ENCODE data around the gene COL9A3.
"Not testable (repeated sequence)": the region's sequence is repeated elsewhere in the genome, so short reads cannot be mapped to it uniquely, and the experiment has no call there.

The COL9A3 gene

GRCh38 chr20:62852841-62853240, 36.0 kb downstream of the COL9A3 start:
- in situ Hi-C loops (cut with HindIII; ENCODE audit: low sequenced_read_pairs), result loop anchor here (10.0 kb wide), 1 partner anchor 62 kb away; no protein-coding TSS in a partner anchor

DNA sequence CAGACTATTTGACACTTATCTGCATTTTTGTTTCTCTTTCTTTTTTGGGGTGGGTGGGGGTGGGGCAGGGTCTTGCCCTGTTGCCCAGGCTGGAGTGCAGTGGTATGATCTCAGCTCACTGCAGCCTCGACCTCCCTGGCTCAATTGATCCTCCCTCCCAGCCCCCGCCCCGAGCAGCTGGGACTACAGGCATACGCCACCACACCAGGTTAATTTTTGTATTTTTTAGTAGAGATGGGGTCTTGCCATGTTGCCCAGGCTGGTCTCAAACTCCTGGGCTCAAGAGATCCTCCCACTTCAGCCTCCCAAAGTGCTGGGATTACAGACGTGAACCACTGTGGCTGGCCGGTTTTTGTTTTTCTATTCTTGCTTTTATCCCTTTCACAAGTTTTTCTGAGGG, 36.5 kb downstream of the COL9A3 start:
- in situ Hi-C loops (cut with HindIII; ENCODE audit: low sequenced_read_pairs), result loop anchor here (10.0 kb wide), 1 partner anchor 61 kb away; no protein-coding TSS in a partner anchor

DNA sequence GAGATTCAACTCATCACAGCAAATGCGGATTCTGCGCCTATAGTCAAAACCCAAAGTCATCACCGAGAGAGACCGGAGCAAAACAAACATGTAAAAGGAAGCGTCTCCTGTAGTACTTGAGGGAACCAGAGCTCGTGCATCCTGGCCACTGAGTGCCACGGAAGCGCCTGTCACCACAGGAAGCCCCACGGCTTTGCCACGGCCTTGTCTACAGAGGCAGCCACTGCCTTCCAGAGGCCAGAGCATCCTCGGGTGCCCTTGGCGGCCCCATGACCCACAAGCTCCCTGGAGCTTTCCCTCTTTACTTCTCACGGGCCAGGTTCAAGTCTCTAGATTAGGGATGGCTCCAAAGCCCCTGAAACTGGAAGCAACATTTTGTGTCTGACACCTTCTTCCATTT, 37.3 kb downstream of the COL9A3 start:
- in situ Hi-C loops (cut with HindIII; ENCODE audit: low sequenced_read_pairs), result loop anchor here (10.0 kb wide), 1 partner anchor 61 kb away; no protein-coding TSS in a partner anchor

GRCh38 chr20:62855120-62855519, 38.3 kb downstream of the COL9A3 start:
- in situ Hi-C loops (cut with HindIII; ENCODE audit: low sequenced_read_pairs), result loop anchor here (5.0 to 10.0 kb wide), 2 partner anchors 38 to 60 kb away; partner anchors contain the start of gene COL9A3

GRCh38 chr20:62856931-62857619, 40.2 kb downstream of the COL9A3 start:
- in situ Hi-C loops (cut with HindIII; ENCODE audit: low sequenced_read_pairs), result loop anchor here (5.0 to 10.0 kb wide), 2 partner anchors 40 to 58 kb away; partner anchors contain the start of gene COL9A3

DNA sequence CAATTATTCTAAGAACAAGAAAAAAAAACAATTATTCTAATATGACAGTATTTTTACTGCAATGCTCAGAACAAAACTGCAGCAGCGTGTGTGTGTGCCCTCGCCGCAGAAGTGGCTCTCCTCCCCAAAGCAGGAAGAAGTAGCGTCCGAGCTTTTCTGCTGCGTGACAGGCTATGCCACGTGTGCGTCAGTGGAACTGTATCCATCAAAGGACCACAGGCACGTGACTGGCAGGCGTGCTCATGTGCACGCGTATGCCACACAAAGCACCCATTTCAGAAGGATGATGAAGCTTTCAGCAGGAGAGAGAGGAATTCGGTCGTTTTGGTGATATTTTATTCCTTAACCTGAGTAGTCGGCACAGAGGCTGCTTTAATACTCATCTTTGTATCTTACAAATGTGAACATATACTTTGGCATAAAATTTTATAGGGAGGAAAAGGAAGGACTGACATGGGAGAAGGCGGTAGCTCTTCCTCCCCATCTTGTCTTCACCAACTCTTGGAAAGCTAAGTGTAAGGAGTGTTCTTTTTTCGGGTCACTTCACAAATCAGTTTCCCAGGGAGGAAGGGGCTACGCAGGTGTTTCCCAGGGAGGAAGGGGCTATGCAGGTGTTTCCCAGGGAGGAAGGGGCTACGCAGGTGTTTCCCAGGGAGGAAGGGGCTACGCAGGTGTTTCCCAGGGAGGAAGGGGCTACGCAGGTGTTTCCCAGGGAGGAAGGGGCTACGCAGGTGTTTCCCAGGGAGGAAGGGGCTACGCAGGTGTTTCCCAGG, 41.4 kb downstream of the COL9A3 start:
- in situ Hi-C loops (cut with HindIII; ENCODE audit: low sequenced_read_pairs), result loop anchor here (5.0 to 10.0 kb wide), 2 partner anchors 41 to 57 kb away; partner anchors contain the start of gene COL9A3

GRCh38 chr20:62859721-62860120, 42.9 kb downstream of the COL9A3 start:
- in situ Hi-C loops (cut with HindIII; ENCODE audit: low sequenced_read_pairs), result loop anchor here (5.0 to 10.0 kb wide), 2 partner anchors 42 to 55 kb away; partner anchors contain the start of gene COL9A3

DNA sequence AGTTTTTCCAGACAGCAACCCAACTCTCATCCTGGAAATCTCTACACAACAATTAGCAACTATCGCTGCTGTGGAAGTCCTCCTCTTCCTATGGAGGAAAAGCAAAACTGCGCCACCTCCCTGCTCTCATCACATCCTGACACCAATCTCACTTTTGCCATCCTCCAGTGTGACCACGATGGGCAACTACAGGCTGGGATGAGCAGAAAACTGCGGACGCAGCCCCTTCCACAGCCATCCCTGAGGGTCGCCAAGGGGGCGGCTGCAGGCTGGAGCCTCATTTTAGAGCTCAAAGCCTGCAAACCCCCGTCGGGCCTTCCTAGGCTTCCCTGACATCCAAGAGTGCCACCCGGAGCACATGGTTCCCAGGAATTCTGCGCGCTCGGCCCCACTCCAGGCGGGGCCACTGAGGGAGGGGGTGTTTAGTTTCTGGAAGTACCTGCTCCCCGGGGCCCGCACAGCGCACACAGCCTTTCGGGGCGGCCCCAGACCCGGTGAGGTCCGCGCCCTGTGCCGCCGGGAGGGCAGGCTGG, 43.6 kb downstream of the COL9A3 start:
- in situ Hi-C loops (cut with HindIII; ENCODE audit: low sequenced_read_pairs), result no loop called here

DNA sequence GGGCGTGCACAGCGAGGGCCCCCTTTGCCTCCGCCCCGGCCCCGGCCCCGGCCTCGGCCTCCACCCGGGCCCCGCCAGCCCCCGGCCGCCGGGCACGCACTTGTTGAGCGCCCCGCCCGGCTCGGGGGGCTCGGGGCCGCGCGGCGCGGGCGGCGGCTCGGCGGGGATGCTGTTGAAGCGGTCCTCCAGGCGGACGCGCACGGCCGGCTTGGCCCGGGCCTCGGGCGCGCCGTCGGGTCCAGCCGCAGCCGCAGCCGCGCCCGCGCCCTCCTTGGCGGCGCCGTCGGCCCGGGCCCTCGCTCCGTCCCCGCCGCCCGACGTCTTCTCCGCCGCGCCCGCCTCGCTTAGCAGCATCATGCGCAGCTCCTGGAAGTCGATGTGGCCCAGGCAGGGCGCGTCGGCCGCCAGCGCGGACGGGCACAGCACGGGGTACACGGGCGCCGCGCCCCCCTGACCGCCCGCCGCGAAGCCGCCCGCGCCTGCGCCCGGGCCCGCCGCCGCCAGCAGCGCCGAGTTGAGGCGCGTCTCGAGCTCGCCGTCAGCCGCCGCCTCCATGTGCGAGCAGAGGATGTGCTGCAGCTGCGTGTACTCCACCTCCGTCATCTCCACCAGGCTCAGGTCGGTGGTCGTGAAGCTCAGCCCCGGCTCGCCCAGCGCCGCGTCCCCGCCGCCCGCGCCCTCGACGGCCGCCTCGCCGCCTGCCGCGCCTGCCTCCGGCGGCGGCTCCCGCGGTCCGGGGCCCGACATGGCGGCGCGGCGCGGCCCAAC, 44.3 kb downstream of the COL9A3 start:
- in situ Hi-C loops (cut with HindIII; ENCODE audit: low sequenced_read_pairs), result no loop called here

DNA sequence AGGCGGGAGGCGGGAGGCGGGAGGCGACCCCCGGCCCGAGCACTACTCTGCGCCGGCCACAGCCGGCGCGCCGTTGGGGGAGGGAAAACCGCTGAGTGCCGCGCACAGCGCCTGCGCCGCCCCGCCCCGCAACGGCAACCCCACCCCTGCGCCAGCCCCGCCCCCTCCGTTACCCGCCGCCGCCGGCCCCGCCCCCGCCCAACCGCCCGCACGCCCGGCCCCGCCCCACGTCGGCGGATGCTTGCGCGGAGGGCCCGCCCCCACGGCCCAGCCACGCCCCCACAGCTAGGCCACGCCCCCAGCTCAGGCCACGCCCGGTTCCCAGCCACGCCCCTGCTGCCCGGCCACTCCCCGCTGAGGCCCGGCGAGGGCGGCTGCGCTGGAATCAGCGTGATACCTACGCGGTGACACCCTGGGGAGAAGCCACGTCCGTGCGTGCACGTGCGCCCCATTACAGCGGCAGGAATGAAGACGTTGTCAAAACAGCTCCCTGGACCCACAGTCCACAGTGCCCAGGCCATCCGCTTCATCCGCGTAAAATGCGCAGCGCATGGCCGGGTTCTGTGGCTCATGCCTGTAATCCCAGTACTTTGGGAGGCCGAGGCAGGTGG, 45.0 kb downstream of the COL9A3 start, which contains the start of gene TCFL5:
TSS of gene TCFL5 (minus strand) at position 97 of the 611 bp plus-strand sequence. CDS start 152 bp downstream, outside the sequence.
- in situ Hi-C loops (cut with HindIII; ENCODE audit: low sequenced_read_pairs), result no loop called here

- in situ Hi-C loops (cut with HindIII; ENCODE audit: low sequenced_read_pairs), result no loop called here
Observed at GRCh38 chr20:62864207-62864606, 47.4 kb downstream of the COL9A3 start.

- in situ Hi-C loops (cut with HindIII; ENCODE audit: low sequenced_read_pairs), result no loop called here
Observed at GRCh38 chr20:62872184-62872847, 55.5 kb downstream of the COL9A3 start.

- in situ Hi-C loops (cut with HindIII; ENCODE audit: low sequenced_read_pairs), result no loop called here
Observed at GRCh38 chr20:62872862-62873261, 56.0 kb downstream of the COL9A3 start.

DNA sequence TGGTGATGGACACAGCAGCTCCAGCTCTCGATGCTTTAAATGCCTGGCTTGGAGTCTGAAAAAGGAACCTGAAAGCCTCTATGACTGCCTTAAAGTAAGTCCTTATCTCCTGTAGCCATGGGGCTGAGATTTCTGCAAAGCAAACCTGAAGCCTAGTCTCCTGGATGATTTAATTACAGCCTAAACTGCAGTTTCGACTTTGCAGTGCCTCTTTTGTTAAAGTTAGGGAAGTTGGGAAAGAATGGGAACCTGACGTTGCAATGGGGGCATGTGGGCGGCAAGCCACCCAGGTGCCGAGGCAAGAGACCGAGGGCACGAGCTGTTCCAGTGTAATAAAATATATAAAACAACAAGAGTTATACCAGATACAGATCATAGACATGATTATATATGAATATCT, 56.4 kb downstream of the COL9A3 start:
- in situ Hi-C loops (cut with HindIII; ENCODE audit: low sequenced_read_pairs), result no loop called here

DNA sequence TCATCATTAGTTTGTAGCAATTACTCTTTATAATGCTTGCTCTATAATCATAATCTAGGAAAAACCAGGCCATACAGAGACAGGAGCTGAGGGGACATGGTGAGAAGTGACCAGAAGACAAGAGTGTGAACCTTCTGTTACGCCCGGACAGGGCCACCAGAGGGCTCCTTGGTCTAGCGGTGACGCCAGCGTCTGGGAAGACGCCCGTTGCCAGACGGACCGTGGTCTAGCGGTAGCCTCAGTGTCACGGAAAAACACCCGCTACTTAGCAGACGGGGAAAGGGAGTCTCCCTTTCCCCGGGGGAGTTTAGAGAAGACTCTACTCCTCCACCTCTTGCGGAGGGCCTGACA, 56.8 kb downstream of the COL9A3 start:
- in situ Hi-C loops (cut with HindIII; ENCODE audit: low sequenced_read_pairs), result not testable (repeated sequence)

- in situ Hi-C loops (cut with HindIII; ENCODE audit: low sequenced_read_pairs), result no loop called here
Observed at GRCh38 chr20:62874964-62875344, 58.1 kb downstream of the COL9A3 start.

GRCh38 chr20:62875419-62876361, 58.8 kb downstream of the COL9A3 start:
- in situ Hi-C loops (cut with HindIII; ENCODE audit: low sequenced_read_pairs), result no loop called here

GRCh38 chr20:62876501-62876901, 59.7 kb downstream of the COL9A3 start:
- in situ Hi-C loops (cut with HindIII; ENCODE audit: low sequenced_read_pairs), result no loop called here
